H1 (cell line): ENCODE results near the gene PPRC1. TPM values are rescaled to one million over a fixed set of nuclear protein-coding genes. Genes with fewer than 3 reads are reported as not detected.

Source experiments
- ATF3 ChIP-seq: IDR thresholded peaks from 2 replicates; pipeline ENCODE4 v1.6.1; 2011; ENCODE audit warnings: low read depth, mild to moderate bottlenecking, low read length; ENCODE audit not compliant: insufficient read depth
- CEBPB ChIP-seq: IDR thresholded peaks from 2 replicates; pipeline ENCODE4 v1.6.1; 2012; ENCODE audit warnings: low read depth, low read length
- CHD2 ChIP-seq: IDR thresholded peaks from 2 replicates; pipeline ENCODE4 v1.6.1; 2012; ENCODE audit warnings: low read length, improper control_type of control experiment
- CTCF ChIP-seq, 3 experiments: IDR thresholded peaks; 1 replicate in 2 of 3; 2 replicates in 1 of 3; pipeline versions ENCODE4 v1.5.1 to v1.6.1; 2011; ENCODE audit warnings: low read length in 3 of 3, mild to moderate bottlenecking in 3 of 3, inconsistent platforms in 2 of 3, low read depth in 1 of 3, moderate library complexity in 1 of 3; ENCODE audit not compliant: insufficient read depth in 1 of 3; ENCODE audit errors: control extremely low read depth in 1 of 3
- E2F6 ChIP-seq: IDR thresholded peaks from 2 replicates; pipeline ENCODE4 v1.6.1; 2012; ENCODE audit warnings: inconsistent platforms
- EP300 ChIP-seq, 2 experiments: IDR thresholded peaks; 1 replicate in 1 of 2; 2 replicates in 1 of 2; pipeline ENCODE4 v1.6.1; 2011 to 2012; ENCODE audit warnings: low read depth in 2 of 2, low read length in 2 of 2, mild to moderate bottlenecking in 2 of 2, borderline replicate concordance in 1 of 2, inconsistent platforms in 1 of 2, moderate library complexity in 1 of 2
- HDAC6 ChIP-seq: IDR thresholded peaks from one replicate; pipeline ENCODE4 v1.7.1; 2012; ENCODE audit warnings: low read depth, mild to moderate bottlenecking, inconsistent platforms, low read length, moderate library complexity
- JUND ChIP-seq: IDR thresholded peaks from 2 replicates; pipeline ENCODE4 v1.6.1; 2011; ENCODE audit warnings: mild to moderate bottlenecking, improper control_type of control experiment, low read length
- KDM5A ChIP-seq: fragments of 200-600 bp; IDR thresholded peaks from 2 replicates; pipeline ENCODE4 v1.7.1; 2012; ENCODE audit warnings: mild to moderate bottlenecking, low read length, inconsistent platforms, mixed read lengths
- MAFK ChIP-seq: IDR thresholded peaks from 2 replicates; pipeline ENCODE4 v1.6.1; 2012; ENCODE audit warnings: low read depth, mild to moderate bottlenecking, improper control_type of control experiment, low read length
- MAX ChIP-seq: IDR thresholded peaks from 2 replicates; pipeline ENCODE4 v1.6.1; 2012; ENCODE audit warnings: inconsistent platforms
- POLR2A ChIP-seq, 2 experiments: IDR thresholded peaks; 1 replicate in 1 of 2; 2 replicates in 1 of 2; pipeline ENCODE4 v1.6.1; 2011; ENCODE audit warnings: low read depth in 2 of 2, low read length in 2 of 2, mild to moderate bottlenecking in 2 of 2; ENCODE audit errors: control extremely low read depth in 1 of 2
- RBBP5 ChIP-seq: IDR thresholded peaks from 2 replicates; pipeline ENCODE4 v1.7.1; 2012; ENCODE audit warnings: low read depth, mild to moderate bottlenecking, inconsistent platforms, low read length, moderate library complexity, borderline replicate concordance
- RXRA ChIP-seq: IDR thresholded peaks from 2 replicates; pipeline ENCODE4 v1.6.1; 2011; ENCODE audit warnings: low read depth, mild to moderate bottlenecking, low read length, moderate library complexity; ENCODE audit not compliant: insufficient read depth
- SIX5 ChIP-seq: IDR thresholded peaks from 2 replicates; pipeline ENCODE4 v1.6.1; 2011; ENCODE audit warnings: mild to moderate bottlenecking, low read depth, low read length
- SP1 ChIP-seq: IDR thresholded peaks from 2 replicates; pipeline ENCODE4 v1.6.1; 2011; ENCODE audit warnings: low read depth, low read length
- SRF ChIP-seq: IDR thresholded peaks from 2 replicates; pipeline ENCODE4 v1.6.1; 2011; ENCODE audit warnings: mild to moderate bottlenecking, low read depth, low read length, moderate library complexity
- USF2 ChIP-seq: IDR thresholded peaks from 2 replicates; pipeline ENCODE4 v1.6.1; 2011; ENCODE audit warnings: low read length, improper control_type of control experiment
- YY1 ChIP-seq: IDR thresholded peaks from 2 replicates; pipeline ENCODE4 v1.6.1; 2011; ENCODE audit warnings: low read depth, mild to moderate bottlenecking, low read length
- polyA plus RNA-seq, 7 experiments: library from polyadenylated mRNA; depleted of rRNA in 3 of 7; stranded (reverse) in 5 of 7; unstranded in 2 of 7; fragments of >200 nt in 5 of 7; fragments of 200-250 nt in 2 of 7; gene quantifications; 1 replicate in 5 of 7; 2 replicates in 1 of 7; 4 replicates in 1 of 7; pipeline versions ENCODE4 v1.2.1 to v1.2.3, GENCODE V29; 2011 to 2013; ENCODE audit warnings: missing spikeins in 2 of 7, mixed read lengths in 2 of 7
- total RNA-seq: library from RNA; stranded (reverse); fragmentation: NEBNext Ultra II Directional; extraction: Animal tissue kit (Norgen Biotek cat#: 25700); gene quantifications from 2 replicates; pipeline ENCODE4 v1.2.1, GENCODE V29; 2021

Gene PPRC1
- total and polyA plus RNA-seq, 2 of the 8 experiments (the other 6 are each of a cell fraction or from before 2014, with no cell fraction given): 46.5 to 88.4 TPM

- TF ChIP-seq USF2 (no peak), KDM5A (no peak), SIX5 (peak; percentile 99), YY1 (peak; percentile 98), MAX (peak; percentile 53; the same call in 1 of the 2 replicates), EP300 (IDR thresholded peaks at IDR 0.05; ENCODE audit: borderline replicate concordance in 1 of 2, low read depth in 2 of 2, low read length in 2 of 2) (no peak), CEBPB (no peak), JUND (no peak), MAFK (no peak), SRF (no peak), POLR2A (IDR thresholded peaks at IDR 0.05; ENCODE audit: control extremely low read depth in 1 of 2, low read depth in 2 of 2, low read length in 2 of 2) (peak; percentile 85 to 94), RBBP5 (peak; percentile 58; the same call in 1 of the 2 replicates), RXRA (no peak), CHD2 (peak; percentile 70), E2F6 (peak; percentile 23; the same call in 1 of the 2 replicates), ATF3 (peak; percentile 13; the same call in 1 of the 2 replicates), SP1 (peak; percentile 24; the same call in 1 of the 2 replicates), HDAC6 (no peak), CTCF (IDR thresholded peaks at IDR 0.05; ENCODE audit: control extremely low read depth in 1 of 3, insufficient read depth in 1 of 3, low read depth in 1 of 3, low read length in 3 of 3) (peak; percentile 72 to 84 (median 76))
Observed at GRCh38 chr10:102132563-102133372, at the start of gene PPRC1 (continued).
